H1 (cell line): ENCODE results near the gene MYL3. TPM values are rescaled to one million over a fixed set of nuclear protein-coding genes. Genes with fewer than 3 reads are reported as not detected.

ENCODE experiments used
- CTCF ChIA-PET: fragments of 300-600 bp; sonication (Branson Sonifier 250); formaldehyde crosslinking; loops from one replicate; lab custom pipeline; 2021; ENCODE audit not compliant: partially characterized antibody; lab: Charles Lee
- POLR2A ChIA-PET: fragments of 300-600 bp; sonication (Branson Sonifier 250); formaldehyde crosslinking; loops from one replicate; lab custom pipeline; 2021; ENCODE audit warnings: inconsistent platforms; ENCODE audit not compliant: partially characterized antibody; lab: Charles Lee
- DNase-seq, 2 experiments: peaks; one replicate each; pipeline versions ENCODE4 v3.0.0 to v3.0.0-alpha.2; 2010 to 2022; ENCODE audit warnings: low spot score in 2 of 2, low read depth in 1 of 2, mixed read lengths in 1 of 2
- FAIRE-seq: peaks from 2 replicates; lab custom pipeline; 2011; peaks lifted over from hg19 to GRCh38; lab: Jason Lieb, UNC
- H2AFZ ChIP-seq: 2 replicates; pipeline ENCODE4 v1.8.1; 2012; ENCODE audit warnings: low read length, inconsistent platforms
- H2AK5ac ChIP-seq: 2 replicates; pipeline ENCODE4 v1.6.1; 2013; ENCODE audit warnings: low read depth, low read length
- H2BK120ac ChIP-seq: replicated peaks from 2 replicates; pipeline ENCODE3; 2013; ENCODE audit warnings: low read depth, low read length, inconsistent platforms
- H2BK12ac ChIP-seq: 2 replicates; pipeline ENCODE4 v1.6.1; 2013; ENCODE audit warnings: low read depth, low read length
- H2BK15ac ChIP-seq: 2 replicates; pipeline ENCODE4 v1.6.1; 2013; ENCODE audit warnings: low read length
- H2BK20ac ChIP-seq: 2 replicates; pipeline ENCODE4 v1.6.1; 2013; ENCODE audit warnings: low read length
- H2BK5ac ChIP-seq: 2 replicates; pipeline ENCODE4 v1.6.1; 2013; ENCODE audit warnings: low read depth, low read length
- H3K14ac ChIP-seq: 2 replicates; pipeline ENCODE4 v1.6.1; 2013; ENCODE audit warnings: inconsistent platforms; ENCODE audit not compliant: insufficient read length
- H3K18ac ChIP-seq: 2 replicates; pipeline ENCODE4 v1.6.1; 2013; ENCODE audit warnings: low read length; ENCODE audit errors: extremely low read depth
- H3K23ac ChIP-seq: 2 replicates; pipeline ENCODE4 v1.6.1; 2013; ENCODE audit warnings: inconsistent platforms; ENCODE audit not compliant: insufficient read length
- H3K23me2 ChIP-seq: 2 replicates; pipeline ENCODE4 v1.6.1; 2013; ENCODE audit warnings: low read depth, low read length
- H3K27ac ChIP-seq: 2 replicates; pipeline ENCODE4 v1.6.1; 2011; ENCODE audit warnings: low read depth, low read length, inconsistent platforms
- H3K27me3 ChIP-seq, 4 experiments: replicated peaks in 1 of 4; 1 replicate in 1 of 4; 2 replicates in 3 of 4; pipeline versions ENCODE4 v1.6.1 to v1.8.1; 2011 to 2013; ENCODE audit warnings: low read length in 3 of 4, mild to moderate bottlenecking in 3 of 4, inconsistent platforms in 2 of 4, mixed read lengths in 2 of 4, moderate library complexity in 1 of 4; ENCODE audit not compliant: control insufficient read depth in 3 of 4, insufficient read depth in 3 of 4; ENCODE audit errors: extremely low read depth in 1 of 4
- H3K36me3 ChIP-seq, 4 experiments: 2 replicates each; pipeline versions ENCODE4 v1.6.1 to v1.8.1; 2011 to 2013; ENCODE audit warnings: mild to moderate bottlenecking in 4 of 4, low read length in 3 of 4, moderate library complexity in 2 of 4, control low read depth in 1 of 4, inconsistent platforms in 1 of 4; ENCODE audit not compliant: insufficient read depth in 4 of 4, control insufficient read depth in 2 of 4
- H3K4ac ChIP-seq: replicated peaks from 2 replicates; pipeline ENCODE3; 2013; ENCODE audit warnings: low read length, low read depth, mixed read lengths, inconsistent platforms; ENCODE audit not compliant: insufficient read length
- H3K4me1 ChIP-seq, 4 experiments: replicated peaks in 1 of 4; 1 replicate in 1 of 4; 2 replicates in 3 of 4; pipeline versions ENCODE4 v1.6.1 to v1.8.1; 2011 to 2013; ENCODE audit warnings: low read length in 3 of 4, inconsistent platforms in 2 of 4, mixed read lengths in 1 of 4; ENCODE audit not compliant: insufficient read depth in 4 of 4, control insufficient read depth in 3 of 4
- H3K4me2 ChIP-seq, 2 experiments: 2 replicates each; pipeline versions ENCODE4 v1.6.1 to v1.8.1; 2011 to 2013; ENCODE audit warnings: low read depth in 2 of 2, low read length in 2 of 2, control low read depth in 1 of 2, inconsistent platforms in 1 of 2, mild to moderate bottlenecking in 1 of 2; ENCODE audit not compliant: insufficient read depth in 1 of 2
- H3K4me3 ChIP-seq, 4 experiments: fragments of 200-600, 300-600 bp in 1 of 4; sonication (generic), shearing (Covaris generic), sonication (Bioruptor Twin) in 1 of 4; 2 replicates each; pipeline versions ENCODE4 v1.5.1 to v1.8.1; 2011 to 2016; ENCODE audit warnings: low read length in 4 of 4, low read depth in 3 of 4, control low read depth in 2 of 4, inconsistent platforms in 2 of 4, mild to moderate bottlenecking in 2 of 4, mixed read lengths in 1 of 4, moderate library complexity in 1 of 4; ENCODE audit not compliant: insufficient read depth in 2 of 4; ENCODE audit errors: extremely low read depth in 1 of 4
- H3K56ac ChIP-seq: replicated peaks from 2 replicates; pipeline ENCODE3; 2013; ENCODE audit warnings: low read depth, mild to moderate bottlenecking, mixed read lengths, low read length, inconsistent platforms; ENCODE audit not compliant: insufficient read length
- H3K79me1 ChIP-seq: 2 replicates; pipeline ENCODE4 v1.6.1; 2013; ENCODE audit warnings: low read depth, low read length, control low read depth
- H3K79me2 ChIP-seq, 2 experiments: 2 replicates each; pipeline versions ENCODE4 v1.6.1 to v1.8.1; 2012 to 2013; ENCODE audit warnings: low read length in 2 of 2, mild to moderate bottlenecking in 2 of 2, inconsistent platforms in 1 of 2; ENCODE audit not compliant: insufficient read depth in 2 of 2, control insufficient read depth in 1 of 2
- H3K9ac ChIP-seq, 4 experiments: replicated peaks in 1 of 4; 1 replicate in 1 of 4; 2 replicates in 3 of 4; pipeline versions ENCODE4 v1.6.1 to v1.8.1; 2011 to 2013; ENCODE audit warnings: low read depth in 3 of 4, low read length in 3 of 4, control low read depth in 2 of 4, mild to moderate bottlenecking in 2 of 4, moderate library complexity in 2 of 4, inconsistent platforms in 1 of 4; ENCODE audit errors: extremely low read depth in 1 of 4
- H3K9me3 ChIP-seq, 2 experiments: 2 replicates each; pipeline versions ENCODE4 v1.6.1 to v1.8.1; 2012 to 2013; ENCODE audit warnings: mild to moderate bottlenecking in 2 of 2, moderate library complexity in 2 of 2, control low read depth in 1 of 2, inconsistent platforms in 1 of 2, low read depth in 1 of 2, low read length in 1 of 2, mixed read lengths in 1 of 2; ENCODE audit not compliant: insufficient read depth in 2 of 2
- H4K20me1 ChIP-seq, 2 experiments: replicated peaks in 1 of 2; 2 replicates each; pipeline versions ENCODE3 to v1.8.1; 2011 to 2013; ENCODE audit warnings: inconsistent platforms in 2 of 2, low read length in 2 of 2, mild to moderate bottlenecking in 1 of 2; ENCODE audit not compliant: insufficient read depth in 2 of 2, control insufficient read depth in 1 of 2
- H4K5ac ChIP-seq: 2 replicates; pipeline ENCODE4 v1.6.1; 2013; ENCODE audit warnings: low read length, low read depth, mixed read lengths, inconsistent platforms; ENCODE audit not compliant: insufficient read length
- H4K8ac ChIP-seq: 2 replicates; pipeline ENCODE4 v1.8.0; 2013; ENCODE audit warnings: mild to moderate bottlenecking, moderate library complexity, low read length, inconsistent platforms; ENCODE audit not compliant: insufficient read depth; ENCODE audit errors: extremely low read depth
- H4K91ac ChIP-seq: replicated peaks from 2 replicates; pipeline ENCODE3; 2013; ENCODE audit warnings: low read length, mixed read lengths, inconsistent platforms; ENCODE audit not compliant: insufficient read length
- ASH2L ChIP-seq: fragments of 200-600, 300-600 bp; sonication (generic); IDR thresholded peaks from one replicate; pipeline ENCODE4 v1.7.1; 2017; ENCODE audit warnings: low read length
- BACH1 ChIP-seq: IDR thresholded peaks from 2 replicates; pipeline ENCODE4 v1.6.1; 2012; ENCODE audit warnings: low read length, improper control_type of control experiment
- BRCA1 ChIP-seq: IDR thresholded peaks from 2 replicates; pipeline ENCODE4 v1.6.1; 2012; ENCODE audit warnings: low read depth, low read length, improper control_type of control experiment
- CBX8 ChIP-seq: fragments of 300-800, 300-1000 bp; sonication (generic); IDR thresholded peaks from 2 replicates; pipeline ENCODE4 v1.7.1; 2016; ENCODE audit warnings: low read depth, low read length, borderline replicate concordance
- CREB1 ChIP-seq: IDR thresholded peaks from 2 replicates; pipeline ENCODE4 v1.6.1; 2012; ENCODE audit warnings: inconsistent platforms
- EGR1 ChIP-seq: IDR thresholded peaks from 2 replicates; pipeline ENCODE4 v1.6.1; 2011; ENCODE audit warnings: low read depth, low read length, borderline replicate concordance
- GABPA ChIP-seq: IDR thresholded peaks from 2 replicates; pipeline ENCODE4 v1.6.1; 2011; ENCODE audit warnings: mild to moderate bottlenecking, low read length, moderate library complexity, borderline replicate concordance; ENCODE audit not compliant: insufficient read depth
- JUND ChIP-seq: IDR thresholded peaks from 2 replicates; pipeline ENCODE4 v1.6.1; 2011; ENCODE audit warnings: mild to moderate bottlenecking, improper control_type of control experiment, low read length
- POU5F1 ChIP-seq: IDR thresholded peaks from 2 replicates; pipeline ENCODE4 v1.6.1; 2011; ENCODE audit warnings: low read depth, mild to moderate bottlenecking, low read length, moderate library complexity
- RBBP5 ChIP-seq: IDR thresholded peaks from 2 replicates; pipeline ENCODE4 v1.7.1; 2012; ENCODE audit warnings: low read depth, mild to moderate bottlenecking, inconsistent platforms, low read length, moderate library complexity, borderline replicate concordance
- RXRA ChIP-seq: IDR thresholded peaks from 2 replicates; pipeline ENCODE4 v1.6.1; 2011; ENCODE audit warnings: low read depth, mild to moderate bottlenecking, low read length, moderate library complexity; ENCODE audit not compliant: insufficient read depth
- SIRT6 ChIP-seq: IDR thresholded peaks from one replicate; pipeline ENCODE4 v1.7.1; 2012; ENCODE audit warnings: low read length, inconsistent platforms
- SIX5 ChIP-seq: IDR thresholded peaks from 2 replicates; pipeline ENCODE4 v1.6.1; 2011; ENCODE audit warnings: mild to moderate bottlenecking, low read depth, low read length
- SRF ChIP-seq: IDR thresholded peaks from 2 replicates; pipeline ENCODE4 v1.6.1; 2011; ENCODE audit warnings: mild to moderate bottlenecking, low read depth, low read length, moderate library complexity
- TAF7 ChIP-seq: optimal IDR thresholded peaks from 2 replicates; pipeline ENCODE3; 2011; ENCODE audit warnings: low read depth, mild to moderate bottlenecking, inconsistent platforms, low read length, moderate library complexity, borderline replicate concordance
- TBP ChIP-seq: IDR thresholded peaks from 2 replicates; pipeline ENCODE4 v1.6.1; 2011; ENCODE audit warnings: low read depth, low read length, improper control_type of control experiment
- WGBS, 2 experiments: shearing (Covaris generic) in 1 of 2; methylation state at CpG; one replicate each; pipeline versions ENCODE4 v1.1.6 to v1.1.7; 2013 to 2015; ENCODE audit warnings: low lambda C conversion rate in 2 of 2, mixed read lengths in 2 of 2, inconsistent platforms in 1 of 2, low coverage in 1 of 2, missing lambda C conversion rate in 1 of 2; ENCODE audit not compliant: insufficient replicate concordance in 2 of 2, insufficient coverage in 1 of 2, insufficient read length in 1 of 2; ENCODE audit errors: extremely low coverage in 1 of 2, missing lambda C conversion rate in 1 of 2; 5-methylcytosine and 5-hydroxymethylcytosine counted together
- polyA plus RNA-seq, 7 experiments: library from polyadenylated mRNA; depleted of rRNA in 3 of 7; stranded (reverse) in 5 of 7; unstranded in 2 of 7; fragments of >200 nt in 5 of 7; fragments of 200-250 nt in 2 of 7; gene quantifications; 1 replicate in 5 of 7; 2 replicates in 1 of 7; 4 replicates in 1 of 7; pipeline versions ENCODE4 v1.2.1 to v1.2.3, GENCODE V29; 2011 to 2013; ENCODE audit warnings: missing spikeins in 2 of 7, mixed read lengths in 2 of 7
- total RNA-seq: library from RNA; stranded (reverse); fragmentation: NEBNext Ultra II Directional; extraction: Animal tissue kit (Norgen Biotek cat#: 25700); gene quantifications from 2 replicates; pipeline ENCODE4 v1.2.1, GENCODE V29; 2021

Gene MYL3
- total and polyA plus RNA-seq, 2 of the 8 experiments (the other 6 are each of a cell fraction or from before 2014, with no cell fraction given) = 0.06 TPM; not detected in 1

DNA sequence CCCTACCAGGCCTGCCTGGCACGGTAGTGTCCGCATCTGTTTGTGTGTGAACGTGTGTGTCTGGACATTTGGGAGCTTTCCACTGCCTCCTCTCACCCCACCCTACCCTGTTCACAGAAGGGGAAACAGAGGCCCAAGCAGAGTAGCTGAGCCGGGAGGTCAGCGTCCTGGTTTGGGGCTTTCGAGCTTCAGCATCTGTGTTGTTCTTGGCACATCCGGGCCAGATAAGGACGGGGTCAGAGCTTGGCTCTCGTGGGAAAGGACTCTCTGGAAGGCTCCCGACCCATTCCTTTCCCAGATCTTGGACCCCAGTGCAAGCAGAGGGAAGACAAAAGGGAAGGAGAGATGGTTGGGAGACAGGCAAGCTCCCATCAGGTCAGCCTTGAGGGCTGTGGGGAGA, 8.0 kb upstream of the MYL3 start:
- POLR2A ChIA-PET = interaction anchor here (0.8 to 2.0 kb wide), 2 partner anchors 10 to 38 kb away, joined by 3 to 5 read pairs; no protein-coding TSS in a partner anchor
- TF ChIP-seq TAF7 (no peak), ASH2L (no peak), CREB1 (no peak), BACH1 (no peak), SIRT6 (no peak), SRF (no peak), SIX5 (no peak), JUND (no peak), GABPA (no peak), RXRA (no peak), BRCA1 (no peak), POU5F1 (no peak), CBX8 (no peak), EGR1 (no peak), RBBP5 (no peak), TBP (no peak)

More for the DNA sequence above, 8.0 kb upstream of the MYL3 start:
- DNase-seq (no peak), FAIRE-seq (no peak)
- Histone ChIP-seq H4K91ac (no peak overlapping the region), H3K56ac (no peak overlapping the region), H3K36me3 (no peaks in the 10 kb centered on the region), H2AFZ (no peak overlapping the region), H3K23ac (no peak overlapping the region), H4K8ac (no peak overlapping the region), H3K9ac (no peak overlapping the region), H2BK15ac (no peak overlapping the region), H3K4me2 (no peak overlapping the region), H3K4me3 (no peak overlapping the region), H3K27ac (no peak overlapping the region), H3K14ac (no peak overlapping the region), H3K18ac (no peak overlapping the region), H3K27me3 (peaks cover 0 to 20% (median 16%) of the 10 kb centered on the region in 4 experiments; a peak in 6 of 7 replicates), H3K4me1 (peaks cover 0 to 7% (median 0%) of the 10 kb centered on the region in 4 experiments; a peak in 2 of 7 replicates), H3K79me2 (no peaks in the 10 kb centered on the region), H3K9me3 (no peaks in the 10 kb centered on the region), H2AK5ac (no peak overlapping the region), H4K20me1 (peaks cover 0 to 3% of the 10 kb centered on the region in 2 experiments), H3K23me2 (no peaks in the 10 kb centered on the region), H2BK5ac (no peak overlapping the region), H2BK12ac (no peak overlapping the region), H4K5ac (no peak overlapping the region), H2BK20ac (no peak overlapping the region), H3K79me1 (no peaks in the 10 kb centered on the region), H2BK120ac (no peak overlapping the region), H3K4ac (no peak overlapping the region)
- 91% methylated on average over 9 of the region's 10 CpGs; no CpG with 5 or more reads in 1 of the 2 experiments for WGBS, 2 experiments
- CTCF ChIA-PET = interaction anchor here (0.6 to 4.7 kb wide), 18 partner anchors 9 to 453 kb away, joined by 3 to 46 read pairs (median 4); partner anchors contain the start of gene PRSS50
